Embryonic facial prominence (tissue), 1 donor: ENCODE data around the gene YAF2.
"Not testable (repeated sequence)": the region's sequence is repeated elsewhere in the genome, so short reads cannot be mapped to it uniquely, and the experiment has no call there.

ENCODE experiments used
- DNase-seq: peaks from one replicate; pipeline ENCODE4 v3.0.0-alpha.2; 2016; ENCODE audit errors: extremely low spot score

The YAF2 gene

GRCh38 chr12:42196723-42197603, 41.1 kb downstream of the YAF2 start:
- DNase-seq, result no peak

- DNase-seq, result no peak
These were observed 45.4 kb downstream of the YAF2 start for GRCh38 chr12:42192686-42193085.

- DNase-seq, result no peak
These were observed 45.8 kb downstream of the YAF2 start for GRCh38 chr12:42192258-42192657.

- DNase-seq, result no peak
These were observed 47.7 kb downstream of the YAF2 start for GRCh38 chr12:42190376-42190775.

GRCh38 chr12:42188275-42188674, 49.8 kb downstream of the YAF2 start:
- not testable (repeated sequence) for DNase-seq

- DNase-seq, result no peak
These were observed 50.2 kb downstream of the YAF2 start for GRCh38 chr12:42187799-42188198.

- no peak for DNase-seq
These were observed 51.3 kb downstream of the YAF2 start for GRCh38 chr12:42186793-42187192.

- DNase-seq, result no peak
These were observed 55.7 kb downstream of the YAF2 start for GRCh38 chr12:42182394-42182793.

GRCh38 chr12:42180990-42181596, 57.0 kb downstream of the YAF2 start:
- DNase-seq, result no peak

GRCh38 chr12:42178101-42178500, 59.9 kb downstream of the YAF2 start:
- DNase-seq, result no peak

- DNase-seq, result no peak
These were observed 63.1 kb downstream of the YAF2 start for GRCh38 chr12:42174978-42175377.

GRCh38 chr12:42173961-42174521, 64.0 kb downstream of the YAF2 start:
- no peak for DNase-seq

GRCh38 chr12:42172441-42173210, 65.4 kb downstream of the YAF2 start:
- no peak for DNase-seq

GRCh38 chr12:42167711-42168110, 70.3 kb downstream of the YAF2 start:
- no peak for DNase-seq

GRCh38 chr12:42166501-42166900, 71.5 kb downstream of the YAF2 start:
- DNase-seq, result no peak

- no peak for DNase-seq
These were observed 74.1 kb downstream of the YAF2 start for GRCh38 chr12:42163913-42164312.

GRCh38 chr12:42162965-42163364, 75.1 kb downstream of the YAF2 start:
- no peak for DNase-seq

- no peak for DNase-seq
These were observed 75.9 kb downstream of the YAF2 start for GRCh38 chr12:42162193-42162592.

GRCh38 chr12:42161529-42161928, 76.5 kb downstream of the YAF2 start:
- no peak for DNase-seq

- no peak for DNase-seq
These were observed 81.8 kb downstream of the YAF2 start for GRCh38 chr12:42156232-42156631.

GRCh38 chr12:42145552-42146215, 92.4 kb downstream of the YAF2 start:
- DNase-seq, result no peak

- no peak for DNase-seq
These were observed 92.9 kb downstream of the YAF2 start for GRCh38 chr12:42145197-42145549.
